Ascending aorta (tissue), 2 donors: ENCODE measurements around the gene NTM. TPM values are rescaled to one million over a fixed set of nuclear protein-coding genes. Genes with fewer than 3 reads are reported as not detected.

Source experiments
- DNase-seq, 2 donors: peaks; one replicate each; pipeline ENCODE4 v3.0.0-alpha.2; 2019; ENCODE audit warnings: low spot score in 2 of 2
- H3K27ac ChIP-seq, 2 donors: fragments of 200-600 bp; sonication (generic); one replicate each; pipeline ENCODE4 v1.5.1; 2016 to 2017; ENCODE audit warnings: mild to moderate bottlenecking in 1 of 2
- H3K27me3 ChIP-seq: fragments of 200-600 bp; sonication (generic); one replicate; pipeline ENCODE4 v1.5.1; 2017
- H3K36me3 ChIP-seq, 2 donors: fragments of 200-600 bp; sonication (generic); one replicate each; pipeline ENCODE4 v1.5.1; 2016
- H3K4me1 ChIP-seq, 2 donors: fragments of 200-600 bp; sonication (generic); one replicate each; pipeline ENCODE4 v1.5.1; 2016 to 2017; ENCODE audit warnings: mild to moderate bottlenecking in 1 of 2
- H3K4me3 ChIP-seq, 2 donors: fragments of 200-600 bp; sonication (generic); one replicate each; pipeline ENCODE4 v1.5.1; 2016 to 2017; ENCODE audit warnings: mild to moderate bottlenecking in 1 of 2
- H3K9me3 ChIP-seq, 2 donors: fragments of 200-600 bp; sonication (generic); one replicate each; pipeline ENCODE4 v1.5.1; 2016
- CTCF ChIP-seq, 3 experiments: fragments of 200-600 bp in 2 of 3; fragments of 450-650 bp in 1 of 3; sonication (generic) in 2 of 3; IDR thresholded peaks; one replicate each; pipeline ENCODE4 v1.5.1; 2016 to 2019; ENCODE audit warnings: antibody characterized with exemption in 3 of 3, mild to moderate bottlenecking in 1 of 3, moderate library complexity in 1 of 3
- intact Hi-C: fragments of 100-400 bp; cut with DNase I; formaldehyde crosslinking; loops from one replicate; pipeline ENCODE4 v1.15.1; 2023
- total RNA-seq: library from RNA; depleted of rRNA; stranded (reverse); fragments of >200 nt; gene quantifications from one replicate; pipeline ENCODE4 v1.1.0, GENCODE V29; 2016

The NTM gene
- total RNA-seq, 1 donor from 2014 or later, result not detected

DNA sequence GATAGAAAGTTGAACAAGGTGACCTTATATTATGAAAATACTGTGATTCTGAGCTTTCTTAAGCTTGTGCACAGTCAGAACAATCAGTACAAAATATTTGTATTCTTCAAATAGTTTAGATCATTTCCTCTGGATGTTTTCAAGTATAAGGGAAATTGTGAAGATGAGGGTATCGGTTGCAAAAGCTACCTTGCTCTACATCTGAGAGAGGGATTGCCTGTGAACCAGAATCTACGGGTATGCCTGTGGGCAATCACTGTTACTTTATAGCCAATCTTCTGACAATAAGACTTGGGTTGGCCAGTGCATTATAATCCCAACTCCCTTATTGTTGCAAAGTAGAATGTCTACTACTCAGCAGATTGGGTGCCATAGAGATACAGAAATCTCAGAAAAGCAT lies 90.5 kb downstream of the NTM start:
- no peak overlapping the region for H3K4me3 ChIP-seq
- no peak for TF ChIP-seq CTCF (IDR thresholded peaks at IDR 0.05)
- H3K9me3 ChIP-seq, result no peaks in the 10 kb centered on the region
- intact Hi-C loops, result no loop called here
- H3K36me3 ChIP-seq, result no peaks in the 10 kb centered on the region
- no peaks in the 10 kb centered on the region for H3K4me1 ChIP-seq
- H3K27ac ChIP-seq, result no peak overlapping the region
- no peaks in the 10 kb centered on the region for H3K27me3 ChIP-seq
- DNase-seq, result no peak

DNA sequence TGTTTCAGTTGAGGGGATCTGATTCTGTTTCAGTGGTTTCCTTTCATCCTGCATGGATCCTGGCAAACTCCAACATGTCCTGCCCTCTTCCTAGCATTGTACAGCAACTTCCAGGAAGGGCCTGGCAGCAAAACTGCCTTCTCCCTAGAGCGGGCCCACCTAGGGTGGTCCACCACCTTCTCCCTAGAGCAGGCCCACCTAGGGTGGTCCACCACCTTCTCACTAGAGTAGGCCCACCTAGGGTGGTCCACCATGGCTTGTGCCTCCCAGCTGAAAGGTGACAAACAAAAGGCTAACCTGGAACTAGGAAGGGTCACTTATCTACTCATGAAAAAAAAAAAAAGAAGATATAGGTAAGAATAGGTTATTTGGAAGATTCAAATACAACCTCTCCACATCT lies 92.2 kb downstream of the NTM start:
- Histone ChIP-seq H3K4me1 (no peaks in the 10 kb centered on the region), H3K36me3 (no peaks in the 10 kb centered on the region), H3K27ac (no peak overlapping the region), H3K27me3 (no peaks in the 10 kb centered on the region), H3K9me3 (no peaks in the 10 kb centered on the region), H3K4me3 (no peak overlapping the region)
- DNase-seq, result no peak
- no peak for TF ChIP-seq CTCF (IDR thresholded peaks at IDR 0.05)
- intact Hi-C loops, result no loop called here

DNA sequence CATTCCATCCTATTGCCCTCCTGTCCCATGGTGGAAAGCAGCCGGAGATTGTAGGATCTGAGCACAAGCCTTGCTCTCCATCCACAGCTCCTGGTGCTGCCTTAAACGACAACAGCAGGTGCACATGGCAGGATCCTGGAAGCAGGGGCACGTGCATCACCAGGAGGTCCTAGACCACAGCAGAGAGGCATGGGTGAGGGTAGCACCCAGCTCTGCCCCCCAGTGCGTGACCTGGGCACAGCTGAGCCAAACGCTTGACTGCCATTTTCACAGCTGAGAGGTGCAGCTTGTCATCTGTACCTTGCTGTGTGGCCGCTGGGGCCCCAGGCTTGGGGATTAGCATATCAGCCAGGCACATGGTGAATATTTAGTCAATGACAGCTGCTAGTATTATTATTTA lies 92.7 kb downstream of the NTM start:
- no peak for TF ChIP-seq CTCF (IDR thresholded peaks at IDR 0.05)
- no peaks in the 10 kb centered on the region for H3K9me3 ChIP-seq
- no peaks in the 10 kb centered on the region for H3K27me3 ChIP-seq
- DNase-seq, result no peak
- intact Hi-C loops, result no loop called here
- H3K36me3 ChIP-seq, result no peaks in the 10 kb centered on the region
- H3K4me1 ChIP-seq, result no peaks in the 10 kb centered on the region
- H3K4me3 ChIP-seq, result no peak overlapping the region
- H3K27ac ChIP-seq, result no peak overlapping the region

DNA sequence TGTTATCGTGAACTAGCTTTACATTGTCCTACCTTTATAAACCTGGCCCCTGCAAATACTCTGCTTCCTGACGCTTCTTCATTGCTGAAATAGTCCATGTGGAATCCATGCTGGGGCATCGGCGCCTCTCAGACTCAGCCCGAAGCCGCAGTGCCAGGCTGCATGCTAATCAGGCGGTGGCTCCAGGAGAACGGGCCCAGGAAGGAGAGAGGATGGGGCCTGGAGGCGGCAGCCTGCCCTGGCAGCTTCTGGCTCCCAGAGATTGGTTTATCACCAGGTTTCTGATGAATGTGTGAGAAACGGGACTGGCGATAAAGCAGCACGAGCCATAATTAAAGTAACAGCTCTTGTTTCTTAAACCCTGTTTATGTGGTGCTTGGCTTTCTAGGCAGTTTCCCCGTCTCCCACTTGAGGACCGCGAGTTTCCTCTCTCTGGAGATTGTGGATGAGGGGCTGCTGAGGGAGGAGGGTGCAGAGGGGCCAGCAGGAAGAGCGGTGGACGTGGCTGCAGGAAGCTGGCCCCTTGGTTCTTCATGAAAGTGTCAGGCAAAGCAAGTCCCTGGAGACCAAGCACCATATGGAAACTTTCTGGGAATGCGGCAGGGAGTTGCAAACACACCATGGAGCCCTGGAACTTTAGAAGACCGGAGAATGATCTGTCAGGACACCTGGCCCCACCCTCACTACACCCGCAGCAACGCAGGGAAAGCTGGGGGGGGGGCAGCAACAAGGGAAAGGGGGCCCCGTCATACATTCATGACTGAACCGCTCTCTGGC lies 93.4 kb downstream of the NTM start:
- no peak for DNase-seq
- Histone ChIP-seq H3K9me3 (no peaks in the 10 kb centered on the region), H3K4me3 (no peak overlapping the region), H3K4me1 (no peaks in the 10 kb centered on the region), H3K27ac (no peak overlapping the region), H3K36me3 (no peaks in the 10 kb centered on the region), H3K27me3 (no peaks in the 10 kb centered on the region)
- intact Hi-C loops, result no loop called here
- TF ChIP-seq CTCF (IDR thresholded peaks at IDR 0.05), result no peak

DNA sequence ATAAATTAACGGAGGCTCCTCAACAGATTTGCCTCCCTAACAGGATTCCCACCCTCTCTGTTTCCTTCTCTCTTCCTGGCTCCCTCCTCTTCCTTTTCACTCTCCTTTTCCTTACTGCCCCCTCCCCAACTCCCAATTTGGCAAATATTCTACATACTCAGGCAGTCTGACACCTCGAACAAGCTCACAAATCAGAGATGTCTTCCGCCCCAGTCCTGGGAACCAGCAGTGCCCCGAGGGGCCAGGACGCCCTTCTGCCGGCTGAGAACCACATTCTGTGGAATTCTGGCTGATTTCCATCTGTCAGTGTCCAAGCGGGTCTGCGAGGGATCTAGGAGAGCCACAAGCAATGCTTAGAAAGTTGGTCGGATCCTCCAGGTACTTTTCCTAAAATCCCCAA lies 94.0 kb downstream of the NTM start:
- Histone ChIP-seq H3K27me3 (no peaks in the 10 kb centered on the region), H3K4me3 (no peak overlapping the region), H3K9me3 (no peaks in the 10 kb centered on the region), H3K36me3 (no peaks in the 10 kb centered on the region), H3K27ac (no peak overlapping the region), H3K4me1 (no peaks in the 10 kb centered on the region)
- no peak for DNase-seq
- intact Hi-C loops, result no loop called here
- no peak for TF ChIP-seq CTCF (IDR thresholded peaks at IDR 0.05)

DNA sequence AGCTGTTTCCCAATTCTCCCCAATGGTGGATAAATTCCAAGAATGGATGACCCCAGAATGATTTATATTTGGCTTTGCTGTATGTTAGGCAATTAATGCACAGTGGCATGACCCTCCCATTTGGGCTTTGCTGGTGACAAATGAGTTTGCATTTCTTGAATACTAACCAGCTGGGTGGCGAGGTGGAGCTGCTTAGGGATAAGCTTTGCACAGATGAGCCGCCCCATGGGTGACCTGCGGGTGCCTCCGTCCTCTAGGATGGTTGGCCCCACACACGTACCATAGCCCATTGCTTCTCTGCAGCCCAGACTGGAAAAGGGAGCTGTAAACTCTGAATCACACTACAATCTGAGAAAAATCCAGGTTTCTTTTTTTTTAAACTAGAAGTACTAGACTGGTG lies 94.6 kb downstream of the NTM start:
- H3K36me3 ChIP-seq, result no peaks in the 10 kb centered on the region
- H3K4me1 ChIP-seq, result no peaks in the 10 kb centered on the region
- no peaks in the 10 kb centered on the region for H3K27me3 ChIP-seq
- intact Hi-C loops, result no loop called here
- H3K9me3 ChIP-seq, result no peaks in the 10 kb centered on the region
- H3K27ac ChIP-seq, result no peak overlapping the region
- no peak overlapping the region for H3K4me3 ChIP-seq
- no peak for TF ChIP-seq CTCF (IDR thresholded peaks at IDR 0.05)
- DNase-seq, result no peak
